HFFc6 (cell line): ENCODE results near the gene CDK6. TPM values are rescaled to one million over a fixed set of nuclear protein-coding genes. Genes with fewer than 3 reads are reported as not detected.

ENCODE experiments used
- DNase-seq: peaks from one replicate; pipeline ENCODE4 v3.0.0-alpha.2; 2018
- H3K27ac Mint-ChIP-seq: 2 replicates; pipeline ENCODE4 v1.8.0; 2020; ENCODE audit warnings: mild to moderate bottlenecking, mixed read lengths
- H3K27me3 Mint-ChIP-seq: 2 replicates; pipeline ENCODE4 v1.8.0; 2021; ENCODE audit warnings: mild to moderate bottlenecking, moderate library complexity, mixed read lengths; ENCODE audit not compliant: insufficient read depth
- H3K36me3 Mint-ChIP-seq: 2 replicates; pipeline ENCODE4 v1.8.0; 2021; ENCODE audit warnings: low read depth, mixed read lengths
- H3K4me1 Mint-ChIP-seq: 2 replicates; pipeline ENCODE4 v1.8.0; 2020; ENCODE audit warnings: low read depth, mixed read lengths
- H3K4me3 Mint-ChIP-seq: 2 replicates; pipeline ENCODE4 v1.8.0; 2020; ENCODE audit warnings: mild to moderate bottlenecking, moderate library complexity, mixed read lengths
- H3K9me3 Mint-ChIP-seq: 2 replicates; pipeline ENCODE4 v1.8.0; 2020; ENCODE audit warnings: mild to moderate bottlenecking, mixed read lengths
- CTCF ChIP-seq: fragments of 200-600 bp; sonication (generic); IDR thresholded peaks from 2 replicates; pipeline ENCODE4 v1.5.0; 2021; ENCODE audit warnings: antibody characterized with exemption, mild to moderate bottlenecking
- total RNA-seq, 6 experiments: library from RNA; stranded (reverse); fragmentation: NEBNext Ultra II Directional; extraction: Animal tissue kit (Norgen Biotek cat#: 25700); gene quantifications; 2 replicates in 1 of 6; 3 replicates in 5 of 6; pipeline ENCODE4 v1.2.3, GENCODE V29; 2021

The CDK6 gene
- total RNA-seq, 6 experiments from 2014 or later = 54.5 to 90.0 (median 58.9) TPM

GRCh38 chr7:92622030-92622429, 214.3 kb downstream of the CDK6 start:
- no peak overlapping the region for H3K4me3 Mint-ChIP-seq
- H3K27ac Mint-ChIP-seq = peak overlapping the region; percentile 88
- peaks cover 37% of the 10 kb centered on the region for H3K36me3 Mint-ChIP-seq
- peaks cover 63% of the 10 kb centered on the region for H3K4me1 Mint-ChIP-seq
- TF ChIP-seq CTCF = no peak
- no peak for DNase-seq
- no peaks in the 10 kb centered on the region for H3K27me3 Mint-ChIP-seq
- H3K9me3 Mint-ChIP-seq = no peaks in the 10 kb centered on the region

- Mint-ChIP-seq H3K4me3 (peak overlapping the region; percentile 57), H3K36me3 (peaks cover 37% of the 10 kb centered on the region), H3K4me1 (peaks cover 58% of the 10 kb centered on the region), H3K27me3 (no peaks in the 10 kb centered on the region), H3K9me3 (no peaks in the 10 kb centered on the region), H3K27ac (peak overlapping the region; percentile 88)
- TF ChIP-seq CTCF = no peak
- DNase-seq = peak; percentile 37
Observed at GRCh38 chr7:92621561-92622023, 214.8 kb downstream of the CDK6 start.

- Mint-ChIP-seq H3K4me3 (peak overlapping the region; percentile 57), H3K27me3 (no peaks in the 10 kb centered on the region), H3K36me3 (peaks cover 38% of the 10 kb centered on the region), H3K4me1 (peaks cover 58% of the 10 kb centered on the region), H3K27ac (peak overlapping the region; percentile 88), H3K9me3 (no peaks in the 10 kb centered on the region)
- peak; percentile 86 for TF ChIP-seq CTCF
- peak; percentile 92 for DNase-seq
Observed at GRCh38 chr7:92621026-92621540, 215.3 kb downstream of the CDK6 start.

GRCh38 chr7:92615861-92616260, 220.5 kb downstream of the CDK6 start:
- peaks cover 52% of the 10 kb centered on the region for H3K4me1 Mint-ChIP-seq
- peak; percentile 19; the same call in 1 of the 2 replicates for TF ChIP-seq CTCF
- no peak overlapping the region for H3K4me3 Mint-ChIP-seq
- no peak for DNase-seq
- peaks cover 30% of the 10 kb centered on the region for H3K36me3 Mint-ChIP-seq
- H3K27me3 Mint-ChIP-seq = no peaks in the 10 kb centered on the region
- no peaks in the 10 kb centered on the region for H3K9me3 Mint-ChIP-seq
- H3K27ac Mint-ChIP-seq = peak overlapping the region; percentile 48; the same call in 1 of the 2 replicates

GRCh38 chr7:92614660-92615174, 221.7 kb downstream of the CDK6 start:
- Mint-ChIP-seq H3K4me1 (peaks cover 57% of the 10 kb centered on the region), H3K27ac (peak overlapping the region; percentile 82), H3K4me3 (peak overlapping the region; percentile 19), H3K27me3 (no peaks in the 10 kb centered on the region), H3K9me3 (no peaks in the 10 kb centered on the region), H3K36me3 (peaks cover 32% of the 10 kb centered on the region)
- no peak for DNase-seq
- TF ChIP-seq CTCF = no peak
